Body of pancreas (tissue), 4 donors: ENCODE measurements around the gene NR3C1. TPM values are rescaled to one million over a fixed set of nuclear protein-coding genes. Genes with fewer than 3 reads are reported as not detected.

Experiments used
- ATAC-seq: fragments of 150-250 bp; one replicate; pipeline ENCODE4 v1.9.1; 2016
- DNase-seq, 4 donors: peaks; one replicate each; pipeline ENCODE4 v3.0.0-alpha.2; 2019
- H3K27ac ChIP-seq, 4 donors: fragments of 200-600 bp; sonication (generic); 1 replicate in 3 of 4; 2 replicates in 1 of 4; pipeline versions ENCODE4 v1.5.1 to v1.6.1; 2016 to 2019; ENCODE audit warnings: mild to moderate bottlenecking in 1 of 4, mixed read lengths in 1 of 4, moderate library complexity in 1 of 4
- H3K27me3 ChIP-seq, 2 donors: fragments of 200-600 bp; sonication (generic); one replicate each; pipeline ENCODE4 v1.6.0; 2016; ENCODE audit warnings: mild to moderate bottlenecking in 1 of 2
- H3K36me3 ChIP-seq, 2 donors: fragments of 200-600 bp; sonication (generic); replicated peaks in 1 of 2; 2 replicates each; pipeline ENCODE4 v1.5.1; 2016; ENCODE audit warnings: low read depth in 2 of 2; ENCODE audit not compliant: insufficient read depth in 1 of 2
- H3K4me1 ChIP-seq: fragments of 200-600 bp; sonication (generic); one replicate; pipeline ENCODE4 v1.6.0; 2016
- H3K4me3 ChIP-seq, 2 donors: fragments of 200-600 bp; sonication (generic); 1 replicate in 1 of 2; 2 replicates in 1 of 2; pipeline ENCODE4 v1.5.1; 2016 to 2019
- H3K9me3 ChIP-seq, 3 donors: fragments of 200-600 bp; sonication (generic); 1 replicate in 2 of 3; 2 replicates in 1 of 3; pipeline ENCODE4 v1.5.1; 2016
- CTCF ChIP-seq, 7 experiments: fragments of 450-650 bp in 4 of 7; fragments of 200-600 bp in 3 of 7; sonication (generic) in 3 of 7; IDR thresholded peaks; one replicate each; pipeline ENCODE4 v1.5.1; 2016 to 2019; ENCODE audit warnings: antibody characterized with exemption in 7 of 7
- POLR2A ChIP-seq, 3 donors: fragments of 450-650 bp; IDR thresholded peaks; one replicate each; pipeline ENCODE4 v1.6.1; 2016; ENCODE audit warnings: antibody characterized with exemption in 3 of 3, mild to moderate bottlenecking in 2 of 3
- WGBS, 2 donors: methylation state at CpG; one replicate each; pipeline ENCODE4 v1.1.5; 2017; 5-methylcytosine and 5-hydroxymethylcytosine counted together
- intact Hi-C: fragments of 100-400 bp; cut with DNase I; formaldehyde crosslinking; loops from one replicate; pipeline ENCODE4 v1.15.1; 2023
- total RNA-seq, 2 donors: library from RNA; depleted of rRNA; stranded (reverse); fragments of >200 nt; gene quantifications; one replicate each; pipeline ENCODE4 v1.1.0, GENCODE V29; 2016

Gene NR3C1
- total RNA-seq, 2 donors from 2014 or later: 18.5 to 25.2 TPM

GRCh38 chr5:143271431-143271830, 132.1 kb downstream of the NR3C1 start:
- H3K27me3 ChIP-seq: no peaks in the 10 kb centered on the region

GRCh38 chr5:143268388-143268787, 135.1 kb downstream of the NR3C1 start:
- intact Hi-C loops: no loop called here
- WGBS, 2 donors: 90 to 92% methylated on average over 2 of the region's 2 CpGs
- TF ChIP-seq POLR2A (IDR thresholded peaks at IDR 0.05) (no peak), CTCF (IDR thresholded peaks at IDR 0.05) (no peak)
- no peaks in the 10 kb centered on the region for H3K9me3 ChIP-seq
- H3K4me1 ChIP-seq: no peaks in the 10 kb centered on the region
- H3K36me3 ChIP-seq: no peaks in the 10 kb centered on the region
- DNase-seq (no peak), ATAC-seq (no peak)
- H3K4me3 ChIP-seq: no peak overlapping the region
- no peaks in the 10 kb centered on the region for H3K27me3 ChIP-seq
- H3K27ac ChIP-seq: no peak overlapping the region

More at GRCh38 chr5:143271431-143271830, 132.1 kb downstream of the NR3C1 start:
- Histone ChIP-seq H3K4me1 (no peaks in the 10 kb centered on the region), H3K9me3 (no peaks in the 10 kb centered on the region), H3K27ac (no peak overlapping the region), H3K4me3 (no peak overlapping the region), H3K36me3 (no peaks in the 10 kb centered on the region)
- TF ChIP-seq POLR2A (IDR thresholded peaks at IDR 0.05) (no peak), CTCF (IDR thresholded peaks at IDR 0.05) (no peak)
- intact Hi-C loops: no loop called here
- 90 to 93% methylated on average over 2 of the region's 2 CpGs for WGBS, 2 donors
- DNase-seq (no peak), ATAC-seq (no peak)

GRCh38 chr5:143267186-143267585, 136.3 kb downstream of the NR3C1 start:
- WGBS, 2 donors: 97 to 100% methylated on average over 2 of the region's 2 CpGs
- no peak overlapping the region for H3K27ac ChIP-seq
- DNase-seq (no peak), ATAC-seq (no peak)
- H3K4me1 ChIP-seq: no peaks in the 10 kb centered on the region
- no peaks in the 10 kb centered on the region for H3K27me3 ChIP-seq
- intact Hi-C loops: no loop called here
- H3K9me3 ChIP-seq: no peaks in the 10 kb centered on the region
- no peak for TF ChIP-seq POLR2A (IDR thresholded peaks at IDR 0.05)
- TF ChIP-seq CTCF (IDR thresholded peaks at IDR 0.05): no peak
- no peaks in the 10 kb centered on the region for H3K36me3 ChIP-seq
- no peak overlapping the region for H3K4me3 ChIP-seq

- Histone ChIP-seq H3K4me1 (no peaks in the 10 kb centered on the region), H3K36me3 (no peaks in the 10 kb centered on the region), H3K27ac (no peak overlapping the region), H3K27me3 (no peaks in the 10 kb centered on the region), H3K9me3 (no peaks in the 10 kb centered on the region), H3K4me3 (no peak overlapping the region)
- no peak for TF ChIP-seq CTCF (IDR thresholded peaks at IDR 0.05)
- TF ChIP-seq POLR2A (IDR thresholded peaks at IDR 0.05): no peak
- WGBS, 2 donors: 94 to 99% methylated on average over 2 of the region's 2 CpGs
- ATAC-seq (no peak), DNase-seq (no peak)
- intact Hi-C loops: no loop called here
These were observed 137.5 kb downstream of the NR3C1 start for GRCh38 chr5:143265995-143266394.

- 59 to 63% methylated on average over 4 of the region's 4 CpGs for WGBS, 2 donors
- intact Hi-C loops: no loop called here
- Histone ChIP-seq H3K4me3 (no peak overlapping the region), H3K36me3 (no peaks in the 10 kb centered on the region), H3K27ac (no peak overlapping the region), H3K4me1 (no peaks in the 10 kb centered on the region), H3K27me3 (no peaks in the 10 kb centered on the region), H3K9me3 (no peaks in the 10 kb centered on the region)
- TF ChIP-seq CTCF (IDR thresholded peaks at IDR 0.05) (no peak), POLR2A (IDR thresholded peaks at IDR 0.05) (no peak)
- DNase-seq (no peak), ATAC-seq (no peak)
These were observed 140.1 kb downstream of the NR3C1 start for GRCh38 chr5:143263272-143263810.
